DMS114 treated with DMSO at 0.1 percent for 48 hours (cell line): ENCODE results near the gene CHMP6.

Experiments
- DNase-seq: peaks from one replicate; lab custom pipeline; 2025; ENCODE audit not compliant: unreplicated experiment; lab: John Stamatoyannopoulos, UW

The CHMP6 gene

GRCh38 chr17:80992077-80992947 is 671 bp downstream of the CHMP6 start:
- DNase-seq, result no peak

GRCh38 chr17:80992948-80993624 is 1.4 kb downstream of the CHMP6 start:
- DNase-seq, result no peak

GRCh38 chr17:80995131-80995530 is 3.5 kb downstream of the CHMP6 start:
- no peak for DNase-seq

- no peak for DNase-seq
Observed at GRCh38 chr17:80996422-80997305, 5.0 kb downstream of the CHMP6 start.

- no peak for DNase-seq
Observed at GRCh38 chr17:80997424-80998117, 5.9 kb downstream of the CHMP6 start.

- no peak for DNase-seq
Observed at GRCh38 chr17:80998118-80998747, 6.6 kb downstream of the CHMP6 start.

- no peak for DNase-seq
Observed at GRCh38 chr17:80998748-80999535, 7.3 kb downstream of the CHMP6 start.

- DNase-seq, result no peak
Observed at GRCh38 chr17:80999536-81000333, 8.1 kb downstream of the CHMP6 start.

GRCh38 chr17:81000334-81000630 is 8.6 kb downstream of the CHMP6 start:
- DNase-seq, result no peak

GRCh38 chr17:81000631-81001357 is 9.2 kb downstream of the CHMP6 start:
- DNase-seq, result no peak

- DNase-seq, result no peak
Observed at GRCh38 chr17:81002013-81002384, 10.4 kb downstream of the CHMP6 start.

- no peak for DNase-seq
Observed at GRCh38 chr17:81002409-81003361, 11.0 kb downstream of the CHMP6 start.

GRCh38 chr17:81003711-81004475 is 12.3 kb downstream of the CHMP6 start:
- DNase-seq, result no peak

- no peak for DNase-seq
Observed at GRCh38 chr17:81006891-81007290, 15.2 kb downstream of the CHMP6 start.

GRCh38 chr17:81008140-81008539 is 16.5 kb downstream of the CHMP6 start:
- no peak for DNase-seq

- DNase-seq, result no peak
Observed at GRCh38 chr17:81009136-81009535, 17.5 kb downstream of the CHMP6 start.
